HL-60 (cell line): ENCODE measurements around the gene ADAMTS2.

Experiments used
- CTCF ChIP-seq: IDR thresholded peaks from one replicate; pipeline ENCODE4 v1.5.1; 2011; ENCODE audit warnings: low read length, control low read depth, inconsistent platforms; ENCODE audit not compliant: insufficient read depth
- GABPA ChIP-seq: IDR thresholded peaks from 2 replicates; pipeline ENCODE4 v1.6.1; 2012; ENCODE audit warnings: low read depth
- POLR2AphosphoS5 ChIP-seq: IDR thresholded peaks from 2 replicates; pipeline ENCODE4 v1.6.1; 2012; ENCODE audit warnings: low read depth

GRCh38 chr5:179316111-179316551 lies 29.1 kb downstream of the ADAMTS2 start:
- TF ChIP-seq CTCF (no peak), POLR2AphosphoS5 (no peak), GABPA (no peak)
